Panc1 (cell line): ENCODE results near the gene DEPDC4. TPM values are rescaled to one million over a fixed set of nuclear protein-coding genes. Genes with fewer than 3 reads are reported as not detected.

Experiments
- ATAC-seq: fragments of 200-7000 bp; cut with Tn5 transposase; 2 replicates; pipeline ENCODE4 v1.9.1; 2020; ENCODE audit warnings: mild to moderate bottlenecking, moderate library complexity
- BruUV-seq: library from RNA; stranded (reverse); fragments of 400-500 nt; replicated peaks from 2 replicates; lab custom pipeline; 2021; lab: Mats Ljungman, UMichigan
- CTCF ChIA-PET: fragments of 300-600 bp; sonication (Branson Sonifier 250); formaldehyde crosslinking; loops from one replicate; lab custom pipeline; 2022; ENCODE audit warnings: antibody characterized with exemption; lab: Charles Lee
- POLR2A ChIA-PET: fragments of 300-600 bp; sonication (Branson Sonifier 250); formaldehyde crosslinking; loops from one replicate; lab custom pipeline; 2022; ENCODE audit warnings: antibody characterized with exemption; lab: Charles Lee
- DNase-seq: peaks from one replicate; pipeline ENCODE4 v3.0.0-alpha.2; 2010; ENCODE audit warnings: low read depth, low spot score
- H3K27ac ChIP-seq: 2 replicates; pipeline ENCODE4 v1.5.1; 2011; ENCODE audit warnings: mild to moderate bottlenecking, low read length, inconsistent platforms
- H3K27me3 ChIP-seq: fragments of 200-500 bp; sonication (Bioruptor generic); 2 replicates; pipeline ENCODE4 v1.6.0; 2014; ENCODE audit warnings: low read length, inconsistent platforms; ENCODE audit not compliant: control insufficient read depth, insufficient read depth
- H3K36me3 ChIP-seq: fragments of 200-500 bp; sonication (Bioruptor generic); 2 replicates; pipeline ENCODE4 v1.5.1; 2014; ENCODE audit warnings: inconsistent platforms, mild to moderate bottlenecking, low read length, moderate library complexity; ENCODE audit not compliant: control insufficient read depth, insufficient read depth
- H3K4me1 ChIP-seq: 2 replicates; pipeline ENCODE4 v1.5.1; 2011; ENCODE audit warnings: inconsistent platforms, mild to moderate bottlenecking, low read length, moderate library complexity; ENCODE audit not compliant: control insufficient read depth, insufficient read depth
- H3K4me3 ChIP-seq, 2 experiments: 2 replicates each; pipeline ENCODE4 v1.5.1; 2011 to 2012; ENCODE audit warnings: low read depth in 2 of 2, low read length in 2 of 2, mild to moderate bottlenecking in 2 of 2, inconsistent platforms in 1 of 2, moderate library complexity in 1 of 2
- H3K9me3 ChIP-seq: fragments of 200-500 bp; sonication (Bioruptor generic); 2 replicates; pipeline ENCODE4 v1.5.1; 2014; ENCODE audit warnings: low read depth, mild to moderate bottlenecking, inconsistent platforms, low read length, moderate library complexity; ENCODE audit not compliant: control insufficient read depth, insufficient read depth
- CTCF ChIP-seq: fragments of 450-650 bp; IDR thresholded peaks from 2 replicates; pipeline ENCODE4 v1.5.1; 2017; ENCODE audit warnings: mild to moderate bottlenecking
- POLR2AphosphoS5 ChIP-seq: IDR thresholded peaks from 2 replicates; pipeline ENCODE4 v1.6.1; 2012; ENCODE audit warnings: mild to moderate bottlenecking, low read depth, low read length, moderate library complexity
- REST ChIP-seq, 2 experiments: IDR thresholded peaks; 2 replicates each; pipeline ENCODE4 v1.6.1; 2011 to 2012; ENCODE audit warnings: low read depth in 2 of 2, control low read depth in 1 of 2, low read length in 1 of 2, mild to moderate bottlenecking in 1 of 2, moderate library complexity in 1 of 2; ENCODE audit not compliant: insufficient read depth in 1 of 2
- SIN3A ChIP-seq: IDR thresholded peaks from 2 replicates; pipeline ENCODE4 v1.6.1; 2012; ENCODE audit warnings: low read depth, mild to moderate bottlenecking, low read length, moderate library complexity, borderline replicate concordance; ENCODE audit not compliant: insufficient read depth
- TCF7L2 ChIP-seq: IDR thresholded peaks from 2 replicates; pipeline ENCODE4 v1.6.1; 2011; ENCODE audit warnings: mild to moderate bottlenecking, low read depth, low read length, inconsistent platforms
- in situ Hi-C: cut with HindIII; loops from 2 replicates; pipeline ENCODE4 v1.10.0; 2016; ENCODE audit warnings: low sequenced_read_pairs, low pct_unique_long_range_greater_than_20kb
- intact Hi-C: fragments of 100-400 bp; cut with micrococcal nuclease; formaldehyde crosslinking; loops from one replicate; pipeline ENCODE4 v1.10.0; 2022; ENCODE audit not compliant: unreplicated experiment
- total RNA-seq: library from RNA; stranded (reverse); gene quantifications from one replicate; pipeline ENCODE4 v1.2.1, GENCODE V29; 2021; ENCODE audit not compliant: unreplicated experiment

The DEPDC4 gene
- total RNA-seq, 1 experiment from 2014 or later, result 2.6 TPM

GRCh38 chr12:100214518-100214917 lies 52.4 kb downstream of the DEPDC4 start:
- H3K27ac ChIP-seq, result no peak overlapping the region
- intact Hi-C loops, result no loop called here
- H3K9me3 ChIP-seq, result no peaks in the 10 kb centered on the region
- TF ChIP-seq CTCF, result no peak
- no peak for TF ChIP-seq TCF7L2
- no peak for TF ChIP-seq SIN3A
- TF ChIP-seq REST (IDR thresholded peaks at IDR 0.05; ENCODE audit: insufficient read depth in 1 of 2, low read depth in 2 of 2, low read length in 1 of 2), result no peak
- no peak for TF ChIP-seq POLR2AphosphoS5
- in situ Hi-C loops, result no loop called here
- ATAC-seq (no peak), DNase-seq (no peak)
- no TSS peak for BruUV-seq
- CTCF ChIA-PET, result no interaction called here
- POLR2A ChIA-PET, result interaction anchor here (0.5 kb wide), 1 partner anchor 52 kb away, joined by 4 read pairs; the partner anchor contains the start of genes DEPDC4 and SCYL2
- no peaks in the 10 kb centered on the region for H3K27me3 ChIP-seq
- H3K36me3 ChIP-seq, result peaks cover 8% of the 10 kb centered on the region; the same call in 1 of the 2 replicates
- H3K4me3 ChIP-seq, result no peak overlapping the region
- no peaks in the 10 kb centered on the region for H3K4me1 ChIP-seq

- intact Hi-C loops, result no loop called here
- Histone ChIP-seq H3K9me3 (no peaks in the 10 kb centered on the region), H3K27ac (no peak overlapping the region), H3K4me1 (no peaks in the 10 kb centered on the region), H3K36me3 (peaks cover 3% of the 10 kb centered on the region; the same call in 1 of the 2 replicates), H3K4me3 (no peak overlapping the region), H3K27me3 (no peaks in the 10 kb centered on the region)
- TF ChIP-seq REST (IDR thresholded peaks at IDR 0.05; ENCODE audit: insufficient read depth in 1 of 2, low read depth in 2 of 2, low read length in 1 of 2) (no peak), CTCF (no peak), TCF7L2 (no peak), POLR2AphosphoS5 (no peak), SIN3A (no peak)
- in situ Hi-C loops, result no loop called here
- no peak for DNase-seq
- POLR2A ChIA-PET, result no interaction called here
- no peak for ATAC-seq
- CTCF ChIA-PET, result interaction anchor here (0.6 kb wide), 1 partner anchor 24 kb away, joined by 8 read pairs; no protein-coding TSS in a partner anchor
- BruUV-seq, result no TSS peak
These were observed 53.6 kb downstream of the DEPDC4 start for GRCh38 chr12:100213016-100213891.
